HG03354 (cell line): ENCODE measurements around the gene PLAC1.

Experiments used
- ATAC-seq: cut with Tn5 transposase; IDR thresholded peaks from one replicate; pipeline ENCODE4 v1.9.1; 2021; ENCODE audit warnings: mild to moderate bottlenecking; ENCODE audit not compliant: unreplicated experiment, poor library complexity, severe bottlenecking

Gene PLAC1

DNA sequence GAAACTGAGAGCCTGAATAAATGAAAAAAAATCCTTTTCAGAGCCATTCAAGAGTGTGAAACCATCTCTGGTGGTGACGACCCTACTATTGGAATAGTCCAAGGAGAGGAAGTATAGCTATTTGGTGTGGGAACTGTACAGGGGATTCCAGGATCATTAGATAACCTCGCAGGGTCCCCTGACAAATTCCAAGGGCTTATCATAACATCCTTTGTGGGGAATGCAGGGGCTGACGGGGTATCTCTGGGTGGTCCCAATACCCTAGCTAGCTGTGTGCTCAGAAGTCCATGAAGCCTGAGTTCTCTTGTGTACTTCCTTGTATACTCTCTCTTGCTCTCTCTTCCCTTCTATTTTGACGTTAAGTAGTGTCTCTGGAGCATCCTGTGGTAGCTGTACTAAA, 13.8 kb upstream of the PLAC1 start:
- ATAC-seq = no peak

DNA sequence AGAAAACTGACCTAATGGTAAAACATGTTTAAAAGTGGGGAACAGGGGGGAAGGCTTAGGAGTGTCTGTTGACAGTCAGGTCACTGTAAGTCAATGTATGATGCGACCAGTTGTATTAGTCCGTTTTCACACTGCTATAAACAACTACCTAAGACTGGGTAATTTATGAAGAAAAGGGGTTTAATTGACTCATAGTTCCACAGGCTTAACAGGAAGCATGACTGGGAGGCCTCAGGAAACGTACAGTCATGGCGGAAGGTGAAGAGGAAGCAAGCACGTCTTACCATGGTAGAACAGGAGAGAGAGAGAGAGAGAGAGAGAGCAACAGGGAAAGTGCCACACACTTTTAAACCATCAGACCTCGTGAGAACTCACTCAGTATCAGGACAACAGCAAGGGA, 13.0 kb upstream of the PLAC1 start:
- ATAC-seq = no peak

DNA sequence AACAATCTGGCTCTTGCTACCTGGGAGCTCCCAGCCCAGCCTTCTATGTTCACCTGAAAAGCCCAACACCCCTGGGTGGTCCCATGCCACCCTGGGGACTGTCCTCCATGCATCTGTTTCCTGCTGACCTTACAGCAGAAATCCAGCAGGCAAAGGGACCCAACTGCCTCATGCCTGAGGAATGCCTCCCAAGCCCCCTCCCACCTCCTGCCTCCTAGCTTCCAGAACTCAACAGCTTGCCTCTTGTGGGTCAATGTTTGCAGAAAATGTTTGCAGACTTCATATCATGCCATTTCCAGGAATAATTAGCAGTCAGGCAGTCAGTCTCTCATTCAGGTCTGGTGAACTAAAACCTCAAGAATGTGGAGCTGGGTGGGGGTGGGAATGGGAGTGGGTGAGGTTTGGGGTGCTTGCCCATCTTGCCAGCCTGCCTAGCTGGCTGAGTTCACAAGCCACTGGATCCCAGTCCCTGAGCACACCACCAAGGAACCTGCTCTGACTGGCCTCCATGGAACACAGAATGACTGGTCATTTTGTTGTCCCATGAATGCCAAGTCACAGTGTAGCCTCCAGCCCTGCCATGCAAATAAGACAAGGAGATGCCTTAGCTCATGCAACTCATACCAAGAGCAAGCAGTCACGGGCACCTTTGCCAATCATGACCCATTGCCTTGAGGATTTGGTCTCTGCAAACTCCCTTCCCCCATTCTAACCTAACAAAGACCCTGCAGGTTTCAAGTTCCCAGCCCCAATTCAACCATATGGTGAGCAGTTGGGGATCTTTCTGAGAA, 12.1 kb upstream of the PLAC1 start:
- ATAC-seq = no peak

DNA sequence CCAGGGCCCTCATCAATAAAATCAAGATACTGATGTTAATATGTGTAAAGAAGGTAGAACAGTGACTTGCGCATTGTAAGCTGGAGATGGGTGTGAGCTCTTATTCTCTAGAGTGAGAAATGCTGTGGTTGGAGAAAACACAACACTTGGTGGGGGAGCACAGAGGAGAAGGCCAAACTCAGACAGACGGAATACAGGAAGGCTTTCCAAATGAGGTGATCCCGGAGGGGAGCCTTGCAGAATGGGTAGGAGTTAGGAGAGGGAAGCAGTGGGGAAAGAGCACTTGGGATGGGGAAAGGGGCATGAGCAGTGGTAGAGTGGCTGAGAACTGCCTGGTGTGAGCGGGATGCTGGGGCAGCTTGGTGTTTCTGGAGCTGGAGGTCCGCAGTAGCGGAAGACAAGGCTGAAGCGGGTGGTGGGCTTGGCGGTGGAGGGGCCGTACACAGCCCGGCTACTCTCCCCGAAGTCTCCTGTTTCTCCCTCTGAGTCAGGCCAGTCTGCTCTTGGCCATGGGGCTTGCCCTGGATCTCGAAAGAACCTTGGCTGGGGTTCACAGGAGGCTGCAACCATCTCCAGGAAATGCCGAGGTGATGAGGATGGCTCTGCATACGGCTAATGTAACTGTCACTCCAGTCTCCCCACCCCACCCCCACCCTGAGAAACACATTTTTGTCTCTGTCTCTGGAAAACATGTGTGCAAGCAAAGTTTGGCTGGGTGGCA, 11.3 kb upstream of the PLAC1 start:
- ATAC-seq = no peak

DNA sequence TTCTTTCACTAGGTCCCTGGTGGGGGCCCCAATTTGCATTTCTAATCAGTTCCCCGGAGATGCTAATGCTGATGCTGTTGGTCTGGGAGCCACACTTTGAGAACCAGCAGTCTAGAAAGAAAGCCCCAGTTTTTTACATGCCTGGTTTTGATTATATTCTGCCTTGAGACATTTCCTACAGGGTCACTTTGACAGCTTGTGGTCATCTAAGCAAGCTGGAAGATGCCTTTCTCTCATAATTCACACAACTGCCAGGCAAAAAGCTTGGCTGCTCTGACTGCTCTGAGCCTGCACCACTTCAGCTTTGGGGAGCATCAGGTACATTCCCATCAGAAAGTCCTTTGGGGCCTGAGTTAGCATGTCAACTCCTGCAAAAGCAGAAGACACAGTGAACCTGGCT, 5.9 kb upstream of the PLAC1 start:
- no peak for ATAC-seq

DNA sequence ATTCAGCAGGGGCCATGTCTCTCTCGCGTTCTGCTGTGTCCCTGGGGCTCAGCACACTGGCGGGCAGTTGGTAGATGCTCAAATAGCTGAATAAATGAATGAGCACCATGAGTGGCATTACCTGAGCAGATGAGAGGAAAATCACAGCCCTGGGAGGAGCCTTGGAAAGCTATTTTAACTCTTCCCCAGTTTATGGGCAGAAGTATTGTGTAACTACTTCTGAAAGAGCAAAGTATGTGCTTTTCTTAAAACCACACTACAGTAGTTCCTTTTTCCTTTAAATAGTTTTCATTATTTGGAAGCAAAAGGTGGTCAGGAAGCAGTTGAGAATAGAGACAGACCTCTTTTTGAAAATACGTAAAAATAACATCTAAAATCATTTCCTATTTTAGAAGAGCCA, 3.0 kb upstream of the PLAC1 start:
- no peak for ATAC-seq

DNA sequence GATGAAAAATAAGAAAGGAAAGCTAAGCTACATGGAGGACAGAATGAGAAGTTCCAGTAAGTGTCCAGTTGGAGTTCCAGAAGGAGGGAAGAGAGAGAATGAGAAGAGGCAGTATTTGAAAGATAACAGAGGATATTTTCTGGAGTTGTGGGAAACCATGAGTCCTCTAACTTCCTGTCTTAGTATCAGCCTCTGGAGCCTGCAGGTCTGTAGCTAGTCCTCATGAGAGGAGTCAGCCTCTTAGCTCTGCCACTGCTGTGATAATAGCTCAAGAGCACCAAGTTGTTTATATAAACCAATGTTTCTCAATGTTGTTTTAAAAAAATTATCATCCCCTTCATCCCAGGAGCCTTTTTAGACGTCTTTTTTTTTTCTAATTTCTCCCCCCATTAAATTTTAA, 2.4 kb upstream of the PLAC1 start:
- ATAC-seq = no peak

DNA sequence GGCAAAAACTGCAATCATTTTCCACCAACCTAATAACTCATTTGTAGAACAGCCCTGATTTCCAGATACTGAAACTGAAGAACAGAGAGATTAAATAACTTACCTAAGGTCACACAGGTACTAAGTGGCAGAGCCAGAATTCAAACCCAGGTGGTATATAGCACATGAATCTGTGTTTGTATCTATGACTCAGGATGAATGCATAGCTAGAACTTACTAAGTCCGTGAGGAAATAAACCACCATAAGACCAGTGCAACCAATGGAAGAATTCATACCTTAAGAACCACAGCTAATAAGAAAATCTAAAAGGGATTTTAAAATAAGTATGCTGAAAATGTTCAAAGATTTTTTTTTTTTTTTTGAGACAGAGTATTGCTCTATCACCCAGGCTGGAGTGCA, 1.5 kb upstream of the PLAC1 start:
- ATAC-seq = no peak

DNA sequence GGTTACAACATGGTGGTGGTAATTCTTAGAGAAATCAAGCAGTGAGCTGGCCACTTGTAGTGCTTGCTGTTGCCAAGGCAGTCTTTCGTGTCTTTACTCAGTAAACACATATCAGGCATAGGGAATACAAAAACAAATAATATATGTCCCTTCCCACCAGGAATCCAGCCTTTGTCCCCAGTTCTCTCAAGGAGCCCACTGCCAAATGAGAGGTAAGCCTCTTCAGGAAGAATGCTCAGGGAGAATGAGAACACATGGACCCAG, 421 bp upstream of the PLAC1 start:
- no peak for ATAC-seq

DNA sequence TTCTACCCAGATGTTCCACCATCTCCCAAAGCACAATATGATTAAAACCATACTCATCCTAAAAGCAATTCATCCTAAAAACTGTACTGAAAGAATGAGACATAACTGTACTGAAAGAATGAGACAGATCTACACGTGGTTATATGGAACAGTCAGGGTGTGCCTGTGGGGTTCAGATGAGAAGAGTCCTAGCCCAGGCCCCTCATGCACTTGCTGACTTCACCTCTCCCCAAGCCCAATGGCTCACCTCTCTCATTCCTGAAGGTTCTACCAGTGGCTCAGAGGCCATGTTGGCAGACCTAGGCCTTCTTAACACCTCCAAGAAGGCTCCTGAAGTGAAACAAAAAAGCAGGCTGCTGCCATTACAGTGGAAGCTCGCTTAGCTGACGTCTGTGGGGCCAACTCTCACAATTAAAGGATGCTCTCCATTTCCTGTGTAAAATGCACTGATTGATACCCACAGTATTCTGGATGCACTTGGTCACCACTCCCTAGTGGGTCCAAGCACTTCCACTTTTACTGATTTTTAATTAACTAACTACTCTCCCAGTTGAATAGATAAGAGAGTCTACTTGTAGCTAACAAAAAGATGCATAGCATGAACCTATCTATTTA, 3.8 kb downstream of the PLAC1 start:
- ATAC-seq = no peak

DNA sequence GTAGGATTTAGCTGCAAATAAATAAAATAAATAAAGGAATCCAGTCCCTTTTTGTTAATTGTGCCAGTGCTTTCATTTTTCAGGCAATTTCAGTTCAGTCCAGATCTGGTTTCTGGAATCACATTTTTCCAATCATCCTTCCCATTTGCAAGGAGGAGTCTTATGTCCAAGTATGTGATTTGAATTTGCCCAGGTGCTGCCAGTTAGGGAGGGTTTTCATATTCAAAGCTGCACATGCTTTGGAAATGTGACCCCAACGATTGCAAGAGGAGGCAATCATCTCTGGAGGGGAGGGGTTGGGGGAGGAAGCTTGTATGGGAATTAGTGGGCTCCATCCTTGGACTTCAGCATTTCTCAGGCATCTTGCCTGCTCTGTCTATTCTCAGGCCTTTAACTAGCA, 4.4 kb downstream of the PLAC1 start:
- ATAC-seq = no peak

DNA sequence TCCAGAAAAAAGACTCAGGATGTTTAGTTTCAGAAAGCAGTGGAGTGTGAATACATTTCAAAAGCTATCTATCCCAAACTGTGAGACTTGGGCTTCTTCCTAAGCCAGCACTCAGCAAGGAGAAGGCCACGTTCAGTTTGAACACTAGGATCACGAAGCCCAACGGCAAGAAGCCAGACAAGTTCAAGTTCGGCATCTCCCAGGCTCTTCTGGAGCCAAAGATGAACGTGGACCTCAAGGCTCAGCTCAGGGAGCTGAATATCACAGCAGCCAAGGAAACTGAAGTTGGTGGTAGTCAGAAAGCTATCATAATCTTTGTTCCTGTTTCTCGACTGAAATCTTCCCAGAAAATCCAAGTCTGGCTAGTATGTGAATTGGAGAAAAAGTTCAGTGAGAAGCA, 7.6 kb downstream of the PLAC1 start:
- ATAC-seq = no peak

DNA sequence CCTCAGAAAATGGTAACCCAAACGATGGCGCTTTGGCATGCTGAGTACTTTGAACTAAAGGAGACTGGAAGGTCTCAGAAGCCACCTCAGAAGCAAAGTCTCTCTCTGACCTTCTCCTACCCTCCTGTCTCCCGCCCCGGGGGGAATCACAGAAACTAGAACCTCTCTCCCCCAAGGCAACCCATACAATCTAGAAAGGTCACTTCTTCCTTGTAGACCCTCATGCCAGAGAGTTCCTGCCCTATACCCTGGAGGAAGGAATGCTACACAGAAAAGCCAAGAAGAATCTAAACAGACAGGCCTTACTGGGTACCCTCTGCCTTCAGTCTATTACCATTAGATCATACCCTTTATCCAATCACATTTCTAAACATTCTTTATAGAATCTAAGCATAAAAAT, 8.5 kb downstream of the PLAC1 start:
- ATAC-seq = no peak

DNA sequence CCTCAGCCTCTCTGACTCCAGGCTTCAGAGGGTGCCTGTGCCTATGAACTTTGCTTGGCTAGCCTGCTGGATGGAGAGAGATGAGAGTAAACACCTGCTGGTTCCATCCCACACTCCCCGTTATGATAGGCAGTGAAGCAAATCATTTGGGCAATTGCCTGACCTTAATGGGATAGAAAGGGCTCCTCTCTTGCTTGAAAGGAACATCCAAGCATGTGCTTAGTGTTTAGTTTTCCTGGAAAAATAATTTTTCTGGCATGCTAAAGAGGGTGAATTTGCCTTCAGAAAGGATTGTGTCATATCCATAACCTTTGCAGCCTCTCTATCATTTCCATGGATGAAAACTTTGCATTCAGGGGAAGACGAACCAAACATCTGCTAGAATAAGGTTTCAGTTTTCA, 10.8 kb downstream of the PLAC1 start:
- no peak for ATAC-seq

DNA sequence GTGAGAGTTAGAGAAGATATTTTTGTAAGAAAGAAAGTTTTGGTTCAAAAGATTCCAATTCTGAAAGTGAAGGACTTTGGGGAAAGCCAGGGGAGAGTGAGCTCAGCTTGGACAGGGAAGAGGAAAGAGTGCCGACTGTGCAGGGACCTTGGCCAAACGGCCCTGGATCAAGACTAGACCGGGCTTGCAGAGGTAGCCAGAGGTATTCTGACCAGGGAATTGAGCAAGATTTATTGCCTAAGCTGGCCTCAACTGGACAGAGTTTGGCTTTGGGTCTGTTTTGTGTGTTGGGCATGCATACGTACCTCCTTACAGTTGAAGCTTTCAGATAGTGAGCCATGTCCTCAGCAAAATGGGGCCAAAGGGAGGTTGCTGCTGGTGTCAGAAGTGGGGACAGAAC, 11.6 kb downstream of the PLAC1 start:
- ATAC-seq = no peak

DNA sequence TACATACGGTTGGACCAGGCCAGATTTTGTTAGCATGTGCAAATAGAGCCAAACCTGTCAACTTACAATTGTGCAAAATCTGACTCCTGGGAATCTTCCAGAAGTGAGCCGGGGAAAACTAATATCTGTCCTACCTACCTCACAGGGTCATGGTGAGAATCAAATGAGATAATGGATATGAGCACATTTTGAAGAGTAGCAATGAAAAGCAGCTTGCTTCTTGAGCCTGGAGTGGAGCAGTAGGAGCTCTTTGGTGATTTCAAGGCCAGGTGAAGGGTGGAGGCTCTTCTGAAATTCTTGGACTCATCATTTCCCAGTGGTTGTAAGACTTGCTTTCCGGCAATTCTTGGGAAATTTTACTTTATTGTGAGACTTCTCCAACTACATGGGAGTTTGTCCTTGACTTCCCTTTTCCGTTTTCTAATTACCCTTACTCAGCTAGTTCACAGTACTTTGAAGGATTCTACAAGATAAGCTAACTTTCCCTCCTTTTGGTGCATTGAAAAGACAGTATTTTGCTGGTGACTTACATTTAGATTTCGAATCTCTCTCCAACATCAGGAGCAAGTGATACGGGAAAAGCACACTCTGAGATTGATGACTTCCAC, 12.2 kb downstream of the PLAC1 start:
- no peak for ATAC-seq

DNA sequence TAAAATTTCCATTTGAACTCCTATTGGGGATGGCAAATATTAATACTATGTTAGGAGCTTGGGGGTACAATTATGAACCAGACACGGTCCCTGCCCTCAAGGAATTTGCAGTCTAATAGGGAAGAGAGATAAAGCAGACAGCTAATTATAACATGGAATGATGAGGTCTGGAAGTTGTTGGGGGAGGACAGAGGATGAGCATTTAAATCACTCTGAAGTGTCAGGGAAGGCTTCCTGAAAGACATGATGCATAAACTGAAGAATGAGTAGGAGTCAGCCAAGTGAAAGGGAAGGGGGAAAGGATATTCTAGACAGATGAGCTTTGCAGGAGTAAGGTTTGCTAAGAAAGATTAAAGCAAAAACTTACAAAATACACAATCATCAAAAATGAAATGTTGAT, 15.9 kb downstream of the PLAC1 start:
- ATAC-seq = no peak

DNA sequence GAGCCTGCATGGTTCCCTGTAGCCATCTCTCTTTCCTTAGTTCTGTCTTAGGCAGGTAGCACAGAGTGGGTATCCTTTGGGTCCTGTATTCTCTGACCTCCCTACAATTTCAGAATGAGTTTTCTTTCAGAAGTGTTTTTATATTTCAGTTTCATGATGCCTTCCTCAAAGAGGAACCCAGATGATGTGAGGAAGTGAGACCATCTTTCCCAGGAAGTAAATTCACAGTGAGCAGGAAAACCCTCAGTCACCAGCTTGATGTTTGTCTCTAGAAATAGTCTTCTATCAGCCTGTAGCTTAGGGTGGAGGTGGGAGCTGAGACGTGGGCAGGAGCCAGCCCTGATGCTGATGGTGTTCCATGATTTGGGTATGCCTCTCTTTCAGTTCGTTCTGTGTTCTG, 16.9 kb downstream of the PLAC1 start:
- no peak for ATAC-seq

DNA sequence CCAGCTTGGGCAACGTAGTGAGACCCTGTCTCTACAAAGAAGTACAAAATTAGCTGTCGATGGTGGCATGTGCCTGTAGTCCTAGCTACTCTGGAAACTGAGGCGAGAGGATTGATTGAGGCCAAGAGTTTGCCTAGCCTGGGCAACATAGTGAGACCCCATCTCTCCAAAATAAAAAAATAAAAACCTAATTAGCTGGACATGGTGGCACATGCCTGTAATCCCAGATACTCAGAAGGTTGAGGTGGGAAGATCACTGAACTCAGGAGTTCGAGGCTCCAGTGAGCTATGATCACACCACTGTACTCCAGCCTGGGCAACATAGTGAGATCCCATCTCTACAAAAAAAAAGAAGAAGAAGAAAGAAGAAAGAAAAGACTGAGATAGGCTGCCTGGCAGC, 17.4 kb downstream of the PLAC1 start:
- no peak for ATAC-seq

DNA sequence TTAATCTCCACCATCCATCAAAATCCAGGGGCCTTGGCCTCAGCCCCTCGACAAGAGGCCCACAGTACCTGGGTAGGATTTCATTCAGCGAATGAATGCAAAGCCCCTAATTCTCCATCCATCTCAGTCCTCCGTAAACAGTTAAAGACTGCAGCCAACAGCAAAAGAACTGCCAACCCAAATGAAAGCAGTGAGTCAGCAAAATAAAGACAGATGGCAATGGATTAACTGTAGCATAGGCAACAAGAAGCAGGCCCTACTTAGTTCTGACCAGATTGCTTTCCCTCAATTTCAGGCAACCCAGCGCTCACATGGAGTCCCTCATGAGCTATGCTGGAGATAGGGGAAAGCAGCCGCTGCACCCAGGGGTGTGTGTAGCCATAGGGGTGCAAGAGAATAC, 21.4 kb downstream of the PLAC1 start:
- no peak for ATAC-seq

DNA sequence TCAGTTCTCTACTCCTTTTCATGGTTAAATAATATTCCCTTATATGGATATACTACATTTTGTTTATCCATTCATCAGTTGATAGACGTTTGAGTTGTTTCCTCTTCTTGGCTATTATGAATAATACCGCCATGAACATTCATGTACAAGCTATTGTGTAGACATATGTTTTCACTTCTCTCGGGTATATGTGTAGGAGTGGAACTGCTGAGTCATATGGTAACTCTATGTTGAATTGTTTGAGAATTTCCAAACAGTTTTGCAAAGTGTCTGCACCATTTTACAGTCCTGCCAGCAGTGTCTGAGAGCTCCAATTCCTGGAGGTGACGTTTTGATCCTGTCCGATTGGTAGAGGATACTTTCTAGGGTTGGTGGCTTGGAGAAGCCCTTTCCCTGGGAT, 23.6 kb downstream of the PLAC1 start:
- ATAC-seq = no peak
